Endothelial cell of umbilical vein (primary cell): ENCODE measurements around the gene SLC25A3. TPM values are rescaled to one million over a fixed set of nuclear protein-coding genes. Genes with fewer than 3 reads are reported as not detected.

Source experiments
- BruUV-seq: library from RNA; stranded (reverse); fragments of 400-500 nt; replicated peaks from 2 replicates; lab custom pipeline; 2021; lab: Mats Ljungman, UMichigan
- CTCF ChIA-PET: fragments of 300-600, 350-600 bp; sonication (Branson Sonifier 250); formaldehyde crosslinking; loops from one replicate; lab custom pipeline; 2021; ENCODE audit warnings: antibody characterized with exemption, inconsistent platforms; lab: Charles Lee
- POLR2A ChIA-PET: fragments of 300-600, 350-600 bp; sonication (Branson Sonifier 250); formaldehyde crosslinking; loops from one replicate; lab custom pipeline; 2021; ENCODE audit warnings: antibody characterized with exemption, inconsistent platforms; lab: Charles Lee
- DNase-seq: peaks from one replicate; pipeline ENCODE4 v3.0.0-alpha.2; 2011; ENCODE audit warnings: low read depth, low spot score
- FAIRE-seq: peaks from 2 replicates; lab custom pipeline; 2011; peaks lifted over from hg19 to GRCh38; lab: Jason Lieb, UNC
- H2AFZ ChIP-seq: 2 replicates; pipeline ENCODE4 v1.6.0; 2012; ENCODE audit warnings: low read depth, low read length, control low read depth, inconsistent platforms
- H3K27ac ChIP-seq: 2 replicates; pipeline ENCODE4 v1.5.1; 2011; ENCODE audit warnings: low read depth, mild to moderate bottlenecking, control low read depth, low read length, moderate library complexity; ENCODE audit not compliant: insufficient read depth
- H3K27me3 ChIP-seq, 2 experiments: 2 replicates each; pipeline versions ENCODE4 v1.6.0 to v1.6.1; 2011; ENCODE audit warnings: low read length in 2 of 2, mixed read lengths in 1 of 2; ENCODE audit not compliant: control insufficient read depth in 2 of 2, insufficient read depth in 2 of 2
- H3K36me3 ChIP-seq, 2 experiments: 2 replicates in 1 of 2; 3 replicates in 1 of 2; pipeline ENCODE4 v1.5.1; 2011; ENCODE audit warnings: low read length in 2 of 2, mild to moderate bottlenecking in 1 of 2, moderate library complexity in 1 of 2; ENCODE audit not compliant: control insufficient read depth in 2 of 2, insufficient read depth in 2 of 2; ENCODE audit errors: extremely low read depth in 1 of 2
- H3K4me1 ChIP-seq: 3 replicates; pipeline ENCODE4 v1.5.1; 2011; ENCODE audit warnings: mild to moderate bottlenecking, low read length; ENCODE audit not compliant: control insufficient read depth, insufficient read depth; ENCODE audit errors: extremely low read depth
- H3K4me2 ChIP-seq: 2 replicates; pipeline ENCODE4 v1.6.1; 2011; ENCODE audit warnings: low read length, control low read depth, mixed read lengths; ENCODE audit not compliant: insufficient read depth
- H3K4me3 ChIP-seq, 3 experiments: fragments of 200-600 bp in 1 of 3; sonication (generic), shearing (Covaris generic) in 1 of 3; replicated peaks in 1 of 3; 2 replicates each; pipeline ENCODE4 v1.5.1; 2011 to 2016; ENCODE audit warnings: control low read depth in 3 of 3, low read length in 3 of 3, mild to moderate bottlenecking in 2 of 3, inconsistent platforms in 1 of 3, low read depth in 1 of 3, moderate library complexity in 1 of 3; ENCODE audit not compliant: insufficient read depth in 1 of 3
- H3K79me2 ChIP-seq: 2 replicates; pipeline ENCODE4 v1.6.0; 2012; ENCODE audit warnings: low read length, inconsistent platforms; ENCODE audit not compliant: control insufficient read depth, insufficient read depth
- H3K9ac ChIP-seq: replicated peaks from 2 replicates; pipeline ENCODE3; 2011; ENCODE audit warnings: low read length, control low read depth; ENCODE audit not compliant: insufficient read depth; ENCODE audit errors: extremely low read depth
- H3K9me1 ChIP-seq: replicated peaks from 3 replicates; pipeline ENCODE4 v1.6.0; 2011; ENCODE audit warnings: mild to moderate bottlenecking, low read length; ENCODE audit not compliant: control insufficient read depth, insufficient read depth; ENCODE audit errors: extremely low read depth
- H3K9me3 ChIP-seq: replicated peaks from 2 replicates; pipeline ENCODE4 v1.5.1; 2012; ENCODE audit warnings: low read length, inconsistent platforms; ENCODE audit not compliant: control insufficient read depth, insufficient read depth
- H4K20me1 ChIP-seq: replicated peaks from 2 replicates; pipeline ENCODE3; 2011; ENCODE audit warnings: mild to moderate bottlenecking, low read length; ENCODE audit not compliant: control insufficient read depth, insufficient read depth; ENCODE audit errors: extremely low read depth
- EZH2 ChIP-seq: IDR thresholded peaks from 2 replicates; pipeline ENCODE4 v1.6.1; 2012; ENCODE audit warnings: borderline replicate concordance, low read depth, mild to moderate bottlenecking, moderate library complexity, low read length, inconsistent platforms; ENCODE audit not compliant: severe bottlenecking
- FOS ChIP-seq: IDR thresholded peaks from 2 replicates; pipeline ENCODE4 v1.6.1; 2011; ENCODE audit warnings: mild to moderate bottlenecking, low read length, moderate library complexity, borderline replicate concordance; ENCODE audit not compliant: insufficient read depth
- GATA2 ChIP-seq: IDR thresholded peaks from 2 replicates; pipeline ENCODE4 v1.7.0; 2011; ENCODE audit warnings: low read depth, mild to moderate bottlenecking, moderate library complexity, mixed read lengths, low read length; ENCODE audit not compliant: insufficient read length, insufficient read depth
- JUN ChIP-seq: IDR thresholded peaks from 2 replicates; pipeline ENCODE4 v1.6.1; 2011; ENCODE audit warnings: borderline replicate concordance, low read depth; ENCODE audit not compliant: insufficient read length, insufficient read depth
- MYC ChIP-seq: IDR thresholded peaks from one replicate; pipeline ENCODE4 v1.6.1; 2011; ENCODE audit warnings: mild to moderate bottlenecking, low read depth, low read length
- POLR2A ChIP-seq: IDR thresholded peaks from 2 replicates; pipeline ENCODE4 v1.6.1; 2012; ENCODE audit warnings: low read depth, mild to moderate bottlenecking, control low read depth, low read length
- POLR2AphosphoS5 ChIP-seq: IDR thresholded peaks from 2 replicates; pipeline ENCODE4 v1.6.1; 2012; ENCODE audit warnings: low read depth, mild to moderate bottlenecking, control low read depth, low read length, moderate library complexity; ENCODE audit not compliant: insufficient read depth
- dilution Hi-C: fragments of 300-500 bp; cut with MboI; formaldehyde crosslinking; loops from one replicate; pipeline ENCODE4 v1.15.0; 2019; ENCODE audit warnings: low sequenced_read_pairs; ENCODE audit not compliant: extremely low pct_ligation_motif_present
- intact Hi-C: fragments of 100-400 bp; cut with micrococcal nuclease; formaldehyde crosslinking; loops from one replicate; pipeline ENCODE4 v1.10.0; 2022
- polyA plus RNA-seq, 4 experiments: library from polyadenylated mRNA; depleted of rRNA in 3 of 4; stranded (reverse) in 3 of 4; unstranded in 1 of 4; fragments of >200 nt; gene quantifications; 2 replicates each; pipeline versions ENCODE4 v1.2.1 to v1.2.3, GENCODE V29; 2011 to 2012; ENCODE audit warnings: missing spikeins in 1 of 4
- total RNA-seq: library from RNA; stranded (reverse); gene quantifications from 2 replicates; pipeline ENCODE4 v1.2.3, GENCODE V29; 2021
- TF ChIP-seq, protein P1 (sequence below), 2 donors: IDR thresholded peaks; 1 replicate in 1 of 2; 2 replicates in 1 of 2; pipeline ENCODE4 v1.5.1; 2011; ENCODE audit warnings: low read length in 2 of 2, mild to moderate bottlenecking in 2 of 2, moderate library complexity in 2 of 2, control low read depth in 1 of 2, inconsistent platforms in 1 of 2, low read depth in 1 of 2; ENCODE audit not compliant: insufficient read depth in 1 of 2; ENCODE audit errors: extremely low read depth in 1 of 2
- TF ChIP-seq, protein P2 (sequence below): IDR thresholded peaks from 2 replicates; pipeline ENCODE4 v1.6.1; 2011; ENCODE audit not compliant: insufficient read depth, insufficient read length

Gene SLC25A3
- total and polyA plus RNA-seq, 2 donors (not counting 3 experiments of a cell fraction or from before 2014, with no cell fraction given), result 797 to 1,103 TPM

DNA sequence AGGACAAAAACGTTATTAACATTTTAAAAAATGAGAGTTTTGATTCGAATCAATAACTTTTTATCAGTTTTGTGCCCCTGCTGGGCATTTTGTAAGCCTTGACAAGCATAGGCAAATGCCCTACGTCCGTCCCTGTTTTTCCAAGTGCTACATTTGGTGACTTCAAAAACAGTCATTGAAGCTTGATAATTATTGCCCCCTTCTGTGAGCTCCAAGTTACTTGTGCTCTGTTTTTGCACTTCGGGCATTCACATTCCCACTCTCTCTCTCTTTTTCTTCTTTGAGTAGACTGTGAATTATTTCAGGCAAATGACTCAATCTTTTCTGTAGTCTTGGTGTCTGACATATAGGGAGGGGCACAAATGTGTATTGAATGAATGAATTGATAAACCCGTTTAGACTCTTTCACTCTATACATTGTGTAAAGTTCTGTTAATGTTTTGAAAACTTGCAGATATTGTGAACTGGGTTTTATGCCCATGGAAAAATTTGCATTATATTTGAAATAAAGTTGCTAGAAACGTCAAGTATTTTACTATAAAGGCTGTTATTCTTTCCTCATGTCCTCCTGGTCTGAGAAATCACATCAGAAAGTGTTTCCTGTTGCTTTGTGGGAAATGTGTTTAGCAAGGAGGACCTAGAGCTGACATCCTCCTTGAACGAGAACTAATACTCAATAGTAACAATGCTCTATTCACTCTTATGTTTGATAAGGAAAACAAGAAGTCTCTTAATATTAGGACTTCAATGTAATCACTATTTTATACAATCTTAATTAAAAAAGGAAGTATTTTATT lies 53.0 kb downstream of the SLC25A3 start:
- H3K9ac ChIP-seq, result peak overlapping the region; percentile 81
- peak overlapping the region; percentile 99 for H3K4me2 ChIP-seq
- dilution Hi-C loops, result no loop called here
- peak; percentile 49 for DNase-seq
- no peaks in the 10 kb centered on the region for H3K9me1 ChIP-seq
- peaks cover 47% of the 10 kb centered on the region for H3K79me2 ChIP-seq
- H3K36me3 ChIP-seq, result peaks cover 5 to 8% of the 10 kb centered on the region in 2 experiments
- peak; percentile 43 for FAIRE-seq
- H3K4me3 ChIP-seq, result peak overlapping the region; percentile 67 to 89 (median 87)
- no peaks in the 10 kb centered on the region for H3K9me3 ChIP-seq
- TF ChIP-seq MYC (no peak), FOS (peak; percentile 7)
- TF ChIP-seq, protein P1, sequence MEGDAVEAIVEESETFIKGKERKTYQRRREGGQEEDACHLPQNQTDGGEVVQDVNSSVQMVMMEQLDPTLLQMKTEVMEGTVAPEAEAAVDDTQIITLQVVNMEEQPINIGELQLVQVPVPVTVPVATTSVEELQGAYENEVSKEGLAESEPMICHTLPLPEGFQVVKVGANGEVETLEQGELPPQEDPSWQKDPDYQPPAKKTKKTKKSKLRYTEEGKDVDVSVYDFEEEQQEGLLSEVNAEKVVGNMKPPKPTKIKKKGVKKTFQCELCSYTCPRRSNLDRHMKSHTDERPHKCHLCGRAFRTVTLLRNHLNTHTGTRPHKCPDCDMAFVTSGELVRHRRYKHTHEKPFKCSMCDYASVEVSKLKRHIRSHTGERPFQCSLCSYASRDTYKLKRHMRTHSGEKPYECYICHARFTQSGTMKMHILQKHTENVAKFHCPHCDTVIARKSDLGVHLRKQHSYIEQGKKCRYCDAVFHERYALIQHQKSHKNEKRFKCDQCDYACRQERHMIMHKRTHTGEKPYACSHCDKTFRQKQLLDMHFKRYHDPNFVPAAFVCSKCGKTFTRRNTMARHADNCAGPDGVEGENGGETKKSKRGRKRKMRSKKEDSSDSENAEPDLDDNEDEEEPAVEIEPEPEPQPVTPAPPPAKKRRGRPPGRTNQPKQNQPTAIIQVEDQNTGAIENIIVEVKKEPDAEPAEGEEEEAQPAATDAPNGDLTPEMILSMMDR (IDR thresholded peaks at IDR 0.05; ENCODE audit: extremely low read depth in 1 of 2, insufficient read depth in 1 of 2, low read depth in 1 of 2, low read length in 2 of 2), result no peak
- no TSS peak for BruUV-seq
- ChIA-PET POLR2A (no interaction called here), CTCF (interaction anchor here (0.9 to 1.7 kb wide), 7 partner anchors 10 to 156 kb away, joined by 3 to 11 read pairs (median 4); no protein-coding TSS in a partner anchor)
- intact Hi-C loops, result no loop called here
- H2AFZ ChIP-seq, result no peak overlapping the region
- peak overlapping the region; percentile 10 for H3K27ac ChIP-seq
- no peaks in the 10 kb centered on the region for H3K27me3 ChIP-seq
- H4K20me1 ChIP-seq, result no peaks in the 10 kb centered on the region
- H3K4me1 ChIP-seq, result peaks cover 11% of the 10 kb centered on the region

DNA sequence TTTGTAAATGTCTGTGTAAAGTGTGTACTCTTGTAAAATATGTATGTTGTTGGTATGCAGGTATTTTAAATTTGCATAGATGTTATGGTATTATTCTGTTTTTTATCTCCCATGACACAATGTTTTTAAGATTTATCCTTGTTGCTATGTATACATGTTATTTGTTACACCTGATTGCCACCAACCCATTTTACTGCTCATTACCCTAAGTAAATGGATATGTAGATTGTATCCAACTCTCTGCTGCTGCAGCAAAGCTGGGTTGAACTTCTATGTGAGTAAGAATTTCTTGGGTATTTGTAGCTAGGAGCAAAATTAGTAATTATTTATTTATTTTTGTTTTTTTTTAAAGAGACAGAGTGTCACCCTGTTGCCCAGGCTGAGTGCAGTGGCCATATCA lies 57.8 kb downstream of the SLC25A3 start:
- Histone ChIP-seq H3K27me3 (no peaks in the 10 kb centered on the region), H3K9ac (no peak overlapping the region), H2AFZ (no peak overlapping the region), H3K9me1 (no peaks in the 10 kb centered on the region), H3K79me2 (peaks cover 12% of the 10 kb centered on the region), H3K4me2 (no peak overlapping the region), H3K9me3 (no peaks in the 10 kb centered on the region), H3K36me3 (peaks cover 7 to 11% of the 10 kb centered on the region in 2 experiments), H3K27ac (no peak overlapping the region), H3K4me1 (peaks cover 4% of the 10 kb centered on the region), H4K20me1 (no peaks in the 10 kb centered on the region), H3K4me3 (no peak overlapping the region)
- dilution Hi-C loops, result no loop called here
- FAIRE-seq, result no peak
- intact Hi-C loops, result no loop called here
- ChIA-PET POLR2A (interaction anchor here (0.6 kb wide), 1 partner anchor 235 kb away, joined by 4 read pairs; no protein-coding TSS in a partner anchor), CTCF (interaction anchor here (0.7 to 5.8 kb wide), 2 partner anchors 56 to 85 kb away, joined by 3 to 96 read pairs; no protein-coding TSS in a partner anchor)
- TF ChIP-seq JUN, result no peak
- no peak for TF ChIP-seq POLR2A
- no peak for TF ChIP-seq EZH2
- TF ChIP-seq MYC, result no peak
- TF ChIP-seq GATA2, result no peak
- TF ChIP-seq FOS, result no peak
- TF ChIP-seq, protein P1 (IDR thresholded peaks at IDR 0.05; ENCODE audit: extremely low read depth in 1 of 2, insufficient read depth in 1 of 2, low read depth in 1 of 2, low read length in 2 of 2), result no peak
- no peak for TF ChIP-seq POLR2AphosphoS5
- TF ChIP-seq, protein P2, sequence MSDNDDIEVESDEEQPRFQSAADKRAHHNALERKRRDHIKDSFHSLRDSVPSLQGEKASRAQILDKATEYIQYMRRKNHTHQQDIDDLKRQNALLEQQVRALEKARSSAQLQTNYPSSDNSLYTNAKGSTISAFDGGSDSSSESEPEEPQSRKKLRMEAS, result no peak
- no TSS peak for BruUV-seq
- no peak for DNase-seq
